ENCODE data around the gene FGD2. TPM values are rescaled to one million over a fixed set of nuclear protein-coding genes. Genes with fewer than 3 reads are reported as not detected.

Gene FGD2
- total and polyA plus RNA-seq, 10 of the 15 experiments (the other 5 are each of a cell fraction or from before 2014, with no cell fraction given) = 5.2 to 88.1 (median 33.2) TPM

DNA sequence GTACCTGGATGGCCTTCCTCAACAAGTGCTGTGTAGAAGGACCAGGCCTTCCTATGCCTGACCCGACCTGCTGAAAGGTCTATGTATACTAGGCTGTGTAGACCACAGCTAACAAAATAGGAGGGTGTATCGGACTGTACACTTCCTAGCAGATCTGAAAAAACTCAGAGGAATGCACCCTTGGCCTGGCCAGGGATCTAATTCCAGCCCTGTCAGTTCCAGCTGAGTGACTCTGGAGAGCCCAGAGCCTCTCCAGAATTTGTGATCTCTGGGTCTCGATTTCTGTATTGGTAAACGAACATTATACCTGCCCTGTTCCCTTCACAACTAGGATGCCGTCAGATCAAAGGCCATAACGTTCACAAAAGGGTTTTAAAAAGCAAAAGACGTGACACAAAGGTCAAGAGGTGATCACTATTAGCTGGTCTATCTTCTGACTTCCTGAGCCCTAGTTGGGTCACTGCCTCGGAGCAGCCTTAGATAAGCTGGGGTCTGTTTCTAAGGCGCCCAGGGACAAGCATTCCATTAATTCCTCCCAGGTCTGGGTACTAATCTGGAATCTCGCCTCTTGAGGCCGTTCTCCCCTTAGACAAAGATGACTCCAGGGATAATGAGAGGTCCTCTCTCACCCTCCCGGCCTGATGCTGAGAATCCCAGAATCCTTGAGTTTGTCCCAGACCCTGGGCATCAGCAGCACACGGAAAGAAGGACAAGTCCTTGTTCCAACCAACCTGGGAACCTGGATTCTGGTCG, 33.4 kb upstream of the FGD2 start:
- peaks cover 55 to 57% of the 10 kb centered on the region in 2 experiments for H3K36me3 ChIP-seq (ENCODE audit: control insufficient read depth in 2 of 2, insufficient read depth in 2 of 2, low read length in 1 of 2)
- no peaks in the 10 kb centered on the region for H3K79me2 ChIP-seq (ENCODE audit: control insufficient read depth, insufficient read depth, low read length)
- H4K20me1 ChIP-seq (ENCODE audit: control insufficient read depth, insufficient read depth) = no peaks in the 10 kb centered on the region
- H3K4me3 ChIP-seq = no peak overlapping the region
- POLR2A ChIA-PET = interaction anchor here (1.2 kb wide), 1 partner anchor 9 kb away, joined by 3 read pairs; no protein-coding TSS in a partner anchor
- no peak overlapping the region for H3K9ac ChIP-seq (ENCODE audit: control insufficient read depth, insufficient read depth, low read length)
- no peak overlapping the region for H2AFZ ChIP-seq (ENCODE audit: control insufficient read depth, low read depth, low read length)
- RAD21 ChIA-PET (ENCODE audit: unreplicated experiment) = interaction anchor here (0.6 kb wide), 1 partner anchor 238 kb away, joined by 3 read pairs; no protein-coding TSS in a partner anchor
- DNase-seq (ENCODE audit: low read depth, low spot score) (no peak), ATAC-seq (no peak), FAIRE-seq (no peak)
- SMC1A ChIA-PET (ENCODE audit: uncharacterized antibody, unreplicated experiment) = interaction anchor here (1.5 kb wide), 1 partner anchor 87 kb away, joined by 3 read pairs; the partner anchor contains the start of gene C6orf89
- H3K27ac ChIP-seq (ENCODE audit: control insufficient read depth, insufficient read depth) = no peak overlapping the region
- no peak for TF ChIP-seq SMC3 (IDR thresholded peaks at IDR 0.05; ENCODE audit: borderline replicate concordance, low read length)
- no peak for TF ChIP-seq JUND (IDR thresholded peaks at IDR 0.05; ENCODE audit: low read depth, low read length)
- TF ChIP-seq, protein P1, sequence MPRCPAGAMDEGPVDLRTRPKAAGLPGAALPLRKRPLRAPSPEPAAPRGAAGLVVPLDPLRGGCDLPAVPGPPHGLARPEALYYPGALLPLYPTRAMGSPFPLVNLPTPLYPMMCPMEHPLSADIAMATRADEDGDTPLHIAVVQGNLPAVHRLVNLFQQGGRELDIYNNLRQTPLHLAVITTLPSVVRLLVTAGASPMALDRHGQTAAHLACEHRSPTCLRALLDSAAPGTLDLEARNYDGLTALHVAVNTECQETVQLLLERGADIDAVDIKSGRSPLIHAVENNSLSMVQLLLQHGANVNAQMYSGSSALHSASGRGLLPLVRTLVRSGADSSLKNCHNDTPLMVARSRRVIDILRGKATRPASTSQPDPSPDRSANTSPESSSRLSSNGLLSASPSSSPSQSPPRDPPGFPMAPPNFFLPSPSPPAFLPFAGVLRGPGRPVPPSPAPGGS (IDR thresholded peaks at IDR 0.05; ENCODE audit: borderline replicate concordance, insufficient read depth, low read depth, low read length, poor library complexity, severe bottlenecking) = no peak
- TF ChIP-seq NR2C1 (IDR thresholded peaks at IDR 0.05) = no peak
- no peak for TF ChIP-seq IKZF1 (conservative IDR thresholded peaks at IDR 0.05)
- no peak for TF ChIP-seq USF2 (IDR thresholded peaks at IDR 0.05; ENCODE audit: borderline replicate concordance, low read depth, low read length)
- no peak for TF ChIP-seq BCL11A (IDR thresholded peaks at IDR 0.05; ENCODE audit: low read depth, low read length)
- no peak for TF ChIP-seq MYB (IDR thresholded peaks at IDR 0.05; ENCODE audit: borderline replicate concordance, low read depth, low read length)
- TF ChIP-seq, protein P2, sequence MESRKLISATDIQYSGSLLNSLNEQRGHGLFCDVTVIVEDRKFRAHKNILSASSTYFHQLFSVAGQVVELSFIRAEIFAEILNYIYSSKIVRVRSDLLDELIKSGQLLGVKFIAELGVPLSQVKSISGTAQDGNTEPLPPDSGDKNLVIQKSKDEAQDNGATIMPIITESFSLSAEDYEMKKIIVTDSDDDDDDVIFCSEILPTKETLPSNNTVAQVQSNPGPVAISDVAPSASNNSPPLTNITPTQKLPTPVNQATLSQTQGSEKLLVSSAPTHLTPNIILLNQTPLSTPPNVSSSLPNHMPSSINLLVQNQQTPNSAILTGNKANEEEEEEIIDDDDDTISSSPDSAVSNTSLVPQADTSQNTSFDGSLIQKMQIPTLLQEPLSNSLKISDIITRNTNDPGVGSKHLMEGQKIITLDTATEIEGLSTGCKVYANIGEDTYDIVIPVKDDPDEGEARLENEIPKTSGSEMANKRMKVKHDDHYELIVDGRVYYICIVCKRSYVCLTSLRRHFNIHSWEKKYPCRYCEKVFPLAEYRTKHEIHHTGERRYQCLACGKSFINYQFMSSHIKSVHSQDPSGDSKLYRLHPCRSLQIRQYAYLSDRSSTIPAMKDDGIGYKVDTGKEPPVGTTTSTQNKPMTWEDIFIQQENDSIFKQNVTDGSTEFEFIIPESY (IDR thresholded peaks at IDR 0.05) = no peak
- no peak for TF ChIP-seq ZNF24 (IDR thresholded peaks at IDR 0.05)
- BruUV-seq (replicated peaks) = no TSS peak
- H3K9me3 ChIP-seq (replicated peaks; ENCODE audit: control insufficient read depth, insufficient read depth, low read length) = no peaks in the 10 kb centered on the region
- H3K4me1 ChIP-seq (ENCODE audit: control insufficient read depth, insufficient read depth, low read length) = no peaks in the 10 kb centered on the region
- in situ Hi-C loops (cut with MboI) (no loop called here), intact Hi-C loops (cut with micrococcal nuclease; ENCODE audit: unreplicated experiment) (no loop called here)
- 90% methylated on average over 14 of the region's 14 CpGs for WGBS (ENCODE audit: insufficient coverage, insufficient replicate concordance, low lambda C conversion rate, missing lambda C conversion rate)
- CTCF ChIA-PET = interaction anchor here (1.8 kb wide), 1 partner anchor 46 kb away, joined by 4 read pairs; no protein-coding TSS in a partner anchor
- H3K27me3 ChIP-seq (replicated peaks in 1 of 2; ENCODE audit: control insufficient read depth in 2 of 2, insufficient read depth in 2 of 2, low read length in 1 of 2) = no peaks in the 10 kb centered on the region
- H3K4me2 ChIP-seq (ENCODE audit: control insufficient read depth, insufficient read depth) = no peak overlapping the region
